Endometrial microvascular endothelial cells (primary cell): ENCODE data around the gene KPTN. TPM values are rescaled to one million over a fixed set of nuclear protein-coding genes. Genes with fewer than 3 reads are reported as not detected.

Experiments used
- in situ Hi-C: cut with HindIII; loops from 2 replicates; pipeline ENCODE4 v1.10.0; 2017; ENCODE audit warnings: low sequenced_read_pairs, low pct_unique_long_range_greater_than_20kb; ENCODE audit errors: inconsistent ontology term
- total RNA-seq: library from RNA; depleted of rRNA; stranded (reverse); fragments of >200 nt; gene quantifications from one replicate; pipeline ENCODE4 v1.2.3, GENCODE V29; 2015; ENCODE audit errors: inconsistent ontology term

The KPTN gene
- total RNA-seq, 1 donor from 2014 or later: 5.0 TPM

DNA sequence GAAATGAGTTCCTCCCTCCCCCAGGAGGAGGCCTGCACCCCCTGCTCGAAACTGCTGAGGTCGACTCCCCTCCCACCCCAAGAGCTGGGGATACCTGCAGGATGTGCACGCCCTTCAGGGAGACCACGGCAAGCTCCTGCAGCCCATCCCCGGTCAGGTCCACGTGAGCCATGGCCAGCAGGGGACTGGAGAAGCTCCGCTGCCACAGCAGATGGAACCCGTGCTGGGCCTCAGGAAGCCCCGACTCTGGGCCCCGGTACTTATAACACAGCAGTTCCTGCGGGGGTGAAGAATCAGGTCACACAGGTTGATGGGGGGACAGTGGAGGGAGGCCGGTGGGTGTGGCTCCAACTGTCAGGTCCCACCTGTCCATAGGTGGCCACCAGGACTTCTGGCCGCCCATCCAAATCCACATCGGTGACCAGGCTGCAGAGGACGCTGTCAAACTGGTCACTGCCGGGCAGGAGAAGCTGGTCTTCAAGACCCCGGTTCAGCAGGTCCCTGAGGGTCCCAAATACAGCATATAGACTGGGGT is 7.5 kb downstream of the KPTN start:
- in situ Hi-C loops: no loop called here

DNA sequence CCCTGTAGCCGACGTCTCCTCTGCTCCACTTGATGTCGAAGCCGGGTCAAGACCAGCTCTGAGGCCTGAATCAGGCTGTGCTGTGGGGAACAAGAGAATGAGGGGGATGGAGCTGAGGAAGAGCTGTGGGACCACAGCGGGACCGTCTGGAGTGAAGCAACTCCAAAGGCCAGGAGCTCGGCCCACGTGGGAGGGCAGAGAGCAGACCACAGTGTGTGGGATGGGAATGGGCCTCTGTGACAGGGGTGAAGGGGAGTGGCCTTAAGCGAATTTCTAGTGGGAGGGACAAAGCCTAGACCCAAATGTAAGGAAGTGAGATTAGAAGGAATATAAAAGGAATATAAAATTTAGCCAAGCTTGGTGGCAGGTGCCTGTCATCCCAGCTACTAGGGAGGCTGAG is 8.6 kb downstream of the KPTN start:
- in situ Hi-C loops: no loop called here

DNA sequence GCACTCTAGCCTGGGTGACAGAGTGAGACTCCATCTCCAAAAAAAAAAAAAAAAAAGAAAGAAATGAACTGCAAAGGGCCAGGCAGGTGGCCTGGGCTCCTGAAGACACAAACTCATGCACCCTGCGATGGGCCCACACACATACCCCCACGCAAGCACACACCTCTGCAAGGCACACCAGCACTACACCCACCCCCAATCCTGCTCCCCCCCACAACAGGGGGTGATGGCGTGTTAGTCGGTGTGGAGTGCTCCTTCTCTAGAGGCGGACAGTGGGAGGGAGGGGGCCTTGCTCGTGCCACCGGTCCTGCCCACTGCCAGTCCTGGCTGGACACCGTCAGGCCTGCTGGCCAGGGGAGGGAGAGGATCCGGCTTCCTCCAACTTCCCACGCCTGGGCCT is 10.7 kb downstream of the KPTN start:
- in situ Hi-C loops: no loop called here

DNA sequence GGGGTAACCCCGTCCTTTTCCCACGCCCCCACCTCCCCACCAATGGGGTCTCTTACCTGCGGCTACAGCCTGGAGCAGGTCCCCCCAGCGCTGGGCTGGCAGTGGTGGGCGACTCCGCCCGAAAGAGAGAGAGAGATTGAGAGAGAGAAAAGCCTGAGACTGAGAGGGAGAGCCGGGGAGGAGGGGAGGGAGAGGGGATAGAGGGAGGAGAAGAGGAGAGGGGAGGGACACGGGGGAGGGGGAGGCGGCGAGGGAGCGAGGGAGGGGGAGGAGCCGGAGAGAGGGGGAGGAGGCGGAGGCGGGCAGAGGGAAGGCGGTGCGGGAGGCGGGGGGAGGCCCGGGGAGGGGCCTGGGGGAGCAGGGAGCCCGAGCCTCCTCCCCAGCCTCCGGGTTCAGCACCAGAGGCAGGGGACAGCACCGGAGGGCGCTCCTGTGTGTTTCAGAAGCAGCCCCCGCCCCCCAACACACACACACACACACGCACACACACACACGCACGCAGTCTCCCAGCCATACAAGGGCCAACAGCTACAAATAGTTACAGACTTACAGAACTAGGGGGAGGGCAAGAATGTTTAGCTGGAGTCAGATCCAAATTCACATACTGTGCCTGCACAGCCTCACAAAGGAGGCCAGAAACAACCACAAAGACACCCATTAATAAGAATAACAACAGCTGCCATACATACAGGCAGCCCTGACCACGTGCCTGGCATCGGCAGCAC is 12.1 kb downstream of the KPTN start, which contains the start of gene SLC8A2:
SLC8A2 (minus strand) TSS at position 161 of the 725 bp plus-strand sequence. CDS start 5,490 bp downstream, outside the sequence.
- in situ Hi-C loops: no loop called here

DNA sequence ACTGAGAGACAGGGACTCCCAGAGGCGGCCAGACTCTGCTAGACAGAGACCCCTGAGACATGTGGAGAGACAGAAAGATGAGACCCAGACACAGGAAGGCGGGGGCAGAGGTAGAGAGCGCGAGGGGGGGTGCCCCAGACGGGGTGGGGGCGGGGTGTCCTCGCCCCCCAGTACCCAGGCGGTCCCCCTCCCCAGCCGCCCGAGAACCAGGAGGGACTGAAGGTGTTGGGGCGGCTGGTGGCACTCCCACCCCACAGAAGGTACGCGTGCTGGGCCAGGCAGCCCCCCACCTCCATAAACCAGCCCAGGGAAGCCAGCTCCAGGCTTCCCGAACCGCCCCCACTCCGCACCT is 12.7 kb downstream of the KPTN start:
- in situ Hi-C loops: no loop called here

DNA sequence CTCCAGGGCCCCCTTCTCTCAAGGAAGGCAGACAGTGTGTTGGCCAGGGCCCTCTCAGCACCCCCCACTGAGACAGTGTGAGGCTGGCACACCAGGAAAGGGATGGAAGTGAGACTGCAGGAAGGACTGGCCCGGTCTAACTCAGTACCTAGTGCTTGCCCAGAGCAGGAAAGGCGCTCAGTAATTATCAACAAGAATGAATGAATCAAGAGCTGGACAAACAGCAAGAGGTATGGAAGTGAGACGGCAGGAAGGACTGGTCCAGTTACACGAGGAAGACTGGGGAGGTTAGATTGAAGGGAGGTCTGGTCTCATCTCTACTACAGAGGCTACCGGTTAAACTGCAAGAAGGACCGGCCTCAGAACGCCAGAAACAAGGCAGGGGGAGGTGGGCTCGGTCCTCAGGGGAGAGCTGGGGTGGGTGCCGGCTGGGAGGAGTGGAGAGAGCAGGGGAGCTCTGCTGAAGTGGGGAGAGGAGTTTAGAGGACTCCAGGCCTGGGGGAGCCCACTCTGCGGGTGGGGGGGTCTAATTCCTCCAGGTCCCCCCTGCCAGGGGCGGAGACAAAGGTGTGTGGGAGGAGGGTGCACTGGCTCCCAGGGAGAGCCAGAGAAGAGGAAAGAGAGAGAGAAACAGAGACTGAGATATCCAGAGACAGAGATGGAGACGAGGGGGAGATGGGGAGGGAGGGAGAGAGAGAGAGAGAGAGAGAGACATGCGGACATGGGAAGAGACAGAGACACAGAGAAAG is 13.4 kb downstream of the KPTN start:
- in situ Hi-C loops: no loop called here

DNA sequence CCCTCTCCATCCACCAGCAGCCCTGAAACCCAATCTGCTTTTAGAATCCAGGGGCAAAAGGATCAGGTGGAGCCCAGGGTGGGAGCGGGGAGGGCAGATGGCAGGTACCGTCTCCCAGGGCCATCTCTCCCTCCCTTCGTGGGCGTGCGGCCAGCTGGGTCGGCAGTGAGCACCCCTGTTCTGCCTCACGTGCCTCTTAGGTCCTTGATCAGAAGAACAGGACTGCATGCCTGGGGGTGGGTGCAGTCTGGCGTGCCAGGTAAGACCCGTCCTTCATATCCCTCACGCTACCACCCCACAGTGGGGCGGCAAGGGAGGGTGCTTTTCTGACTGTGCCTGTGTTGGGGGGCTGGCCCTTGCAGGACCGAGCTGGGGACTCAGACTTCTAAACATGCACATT is 14.3 kb downstream of the KPTN start:
- in situ Hi-C loops: no loop called here

DNA sequence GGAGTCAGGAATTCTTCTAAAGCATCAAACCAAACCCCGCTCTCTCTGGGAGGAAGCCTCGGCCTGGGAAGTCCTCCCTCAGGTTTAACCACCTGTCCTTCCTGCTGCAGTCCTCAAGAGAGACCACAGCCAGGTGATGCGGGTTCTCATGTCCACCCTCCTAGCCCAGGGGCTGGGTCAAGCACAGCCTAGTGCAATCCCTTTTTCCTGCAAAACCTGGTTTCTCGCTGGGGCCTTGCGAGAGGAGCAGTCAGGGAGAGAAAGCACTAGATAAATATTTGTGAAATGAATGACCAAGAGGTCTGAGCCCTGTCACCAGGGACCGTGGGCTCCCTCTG is 14.7 kb downstream of the KPTN start:
- in situ Hi-C loops: no loop called here

DNA sequence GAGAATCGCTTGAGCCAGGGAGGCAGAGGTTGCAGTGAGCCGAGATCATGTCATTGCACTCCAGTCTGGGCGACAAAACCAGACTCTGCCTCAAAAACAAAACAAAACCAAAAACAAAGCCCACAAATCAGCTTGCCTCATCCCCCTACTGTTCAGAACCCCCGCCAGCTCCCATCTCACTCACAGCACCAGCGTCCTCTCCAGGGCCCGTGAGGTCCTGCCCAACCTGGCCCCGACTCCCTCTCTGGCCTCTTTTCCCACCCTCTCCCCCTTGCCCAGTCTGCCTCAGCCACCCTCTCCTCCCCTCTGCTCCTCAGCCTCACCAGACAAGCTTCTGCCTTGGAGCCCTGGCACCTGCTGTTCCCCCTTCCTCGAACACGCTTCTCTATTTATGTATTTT is 16.1 kb downstream of the KPTN start:
- in situ Hi-C loops: no loop called here

DNA sequence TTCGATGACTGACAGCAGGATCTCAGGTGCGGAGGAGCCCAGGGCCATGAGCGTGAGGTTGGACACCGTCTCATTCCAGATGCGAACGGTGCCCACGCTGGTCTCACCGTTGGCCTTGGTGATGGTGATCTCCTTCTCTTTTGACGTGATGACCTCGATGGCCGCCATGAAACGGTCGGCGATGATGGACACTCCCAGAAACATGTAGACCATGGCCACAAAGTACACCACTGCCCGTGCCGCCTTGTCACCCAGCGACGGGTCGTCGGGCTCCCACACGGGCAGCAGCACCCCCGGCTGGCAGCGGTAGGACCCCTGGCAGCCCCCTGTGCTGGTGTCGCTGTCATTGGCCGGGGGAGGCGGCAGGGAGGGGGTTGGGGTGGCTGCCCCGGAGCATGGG is 18.1 kb downstream of the KPTN start:
- in situ Hi-C loops: no loop called here

DNA sequence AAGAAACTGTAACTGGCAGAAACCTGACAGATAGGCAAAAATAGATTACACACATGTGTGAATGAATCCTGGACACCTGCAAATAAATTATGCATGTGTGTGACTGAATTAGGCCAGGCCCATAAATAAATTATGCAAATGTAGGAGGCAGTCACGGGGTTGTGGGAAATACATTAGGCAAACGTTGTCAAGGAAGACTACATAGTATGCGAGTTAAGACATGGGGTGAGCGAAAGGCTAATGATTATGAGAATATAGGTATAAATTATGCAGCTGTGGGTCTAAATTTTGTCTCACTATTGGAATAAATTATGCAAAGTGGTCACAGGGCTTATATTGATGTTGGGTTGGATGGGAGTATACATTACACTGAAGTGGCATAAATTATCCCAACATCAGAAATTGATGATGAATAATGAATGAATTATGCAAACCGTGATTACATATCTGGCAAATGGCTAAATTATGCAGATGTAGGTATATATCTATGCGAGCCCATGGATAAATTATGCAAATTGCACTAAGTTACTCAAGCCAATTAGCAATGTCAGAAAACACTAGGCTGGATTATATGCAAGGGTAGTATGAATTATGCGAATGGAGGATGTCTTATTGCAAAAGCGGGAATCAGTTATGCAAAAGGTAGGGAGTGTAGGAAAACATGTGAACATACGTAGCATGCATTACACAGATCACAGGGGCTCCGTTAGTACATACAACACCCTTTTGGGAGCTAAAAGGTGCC is 19.2 kb downstream of the KPTN start:
- in situ Hi-C loops: no loop called here

DNA sequence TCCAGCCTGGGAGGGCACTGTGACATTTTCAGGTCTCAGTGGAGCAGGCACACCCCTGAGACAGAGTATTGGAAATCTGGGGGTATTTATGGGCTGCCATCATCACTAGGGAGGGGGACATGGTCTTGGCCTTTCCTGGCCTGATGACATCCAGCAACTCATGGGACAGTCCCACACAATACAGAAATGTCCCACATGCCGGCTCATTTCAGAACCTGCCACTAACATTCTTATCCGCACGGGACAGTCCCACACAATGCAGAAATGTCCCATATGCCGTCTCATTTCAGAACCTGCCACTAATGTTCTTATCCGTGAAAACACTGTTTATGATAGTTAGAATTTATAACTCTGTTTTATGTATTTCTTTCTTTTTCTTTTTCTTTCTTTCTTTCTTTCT is 22.1 kb downstream of the KPTN start:
- in situ Hi-C loops: no loop called here

DNA sequence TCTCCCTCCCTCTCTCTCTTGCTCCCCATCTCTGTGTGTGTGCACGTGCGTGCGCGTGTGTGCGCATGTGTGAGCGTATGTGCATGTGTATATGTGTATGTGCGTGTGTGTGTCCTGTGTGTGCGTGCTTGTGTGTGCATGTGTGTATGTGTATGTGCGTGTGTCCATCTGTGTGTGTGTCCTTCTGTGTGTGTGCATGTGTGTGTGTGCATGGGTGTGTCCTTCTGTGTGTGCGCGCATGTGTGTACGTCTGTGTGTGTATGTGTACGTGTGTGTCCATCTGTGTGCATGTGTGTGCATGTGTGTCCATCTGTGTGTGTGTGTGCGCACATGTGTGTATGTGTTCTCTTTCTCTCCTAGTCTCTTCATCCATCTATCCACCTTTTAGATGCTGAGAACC is 24.5 kb downstream of the KPTN start:
- in situ Hi-C loops: no loop called here

DNA sequence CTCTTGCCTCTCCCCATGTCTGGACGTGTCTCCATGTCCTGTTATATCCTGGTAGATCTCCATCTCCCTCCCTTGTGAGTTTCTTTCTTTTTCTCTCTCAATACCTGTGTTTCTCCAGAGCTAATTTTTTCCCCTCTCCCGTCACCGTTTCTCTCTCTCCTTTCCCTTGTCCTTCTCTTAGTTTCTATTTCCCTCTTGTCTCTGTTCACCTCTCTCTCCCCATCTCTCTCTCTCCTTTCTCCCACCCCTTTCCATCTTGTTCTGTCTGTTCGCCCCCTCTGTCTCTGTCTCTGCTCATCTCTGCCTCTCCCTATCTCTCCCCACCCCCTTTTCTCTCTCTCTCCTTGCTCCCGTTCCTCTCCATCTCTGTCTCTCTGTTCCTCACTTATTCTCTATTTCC is 25.3 kb downstream of the KPTN start:
- in situ Hi-C loops: no loop called here

DNA sequence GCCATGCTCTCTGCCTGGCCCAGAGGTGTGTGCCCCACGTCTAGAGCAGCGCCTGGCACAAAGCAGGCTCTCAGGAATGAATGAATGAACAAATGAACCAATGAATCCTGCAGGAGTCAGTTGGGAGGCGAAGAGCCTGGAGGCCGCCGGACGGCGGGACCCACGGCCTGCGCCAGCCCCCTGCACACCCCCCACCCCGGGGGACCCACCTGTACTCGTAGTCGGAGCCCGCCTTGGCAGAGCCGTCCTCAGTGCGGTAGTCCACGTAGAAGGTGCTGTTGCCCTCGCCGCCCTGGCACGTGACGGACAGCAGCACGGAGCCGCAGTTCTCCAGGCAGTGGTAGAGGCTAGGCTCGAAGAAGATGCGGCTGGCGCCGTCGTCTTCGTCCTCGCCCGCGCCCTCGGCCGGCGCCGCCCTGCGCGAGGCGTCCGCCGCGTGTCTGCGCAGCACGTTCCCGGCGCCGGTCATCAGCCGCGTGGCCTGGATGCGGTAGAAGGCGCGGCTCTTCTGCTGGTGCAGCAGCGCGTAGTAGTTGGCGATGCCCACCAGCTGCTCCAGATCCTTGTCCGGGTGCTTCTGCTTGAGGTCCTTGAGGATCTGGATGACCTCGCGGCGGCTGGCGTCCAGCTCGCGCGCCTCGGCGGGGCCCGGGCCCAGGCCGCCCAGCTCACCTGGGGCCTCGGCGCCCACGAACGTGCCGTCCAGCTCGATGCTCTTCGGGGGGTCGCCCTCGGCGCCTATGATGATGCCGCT is 27.1 kb downstream of the KPTN start:
- in situ Hi-C loops: no loop called here

DNA sequence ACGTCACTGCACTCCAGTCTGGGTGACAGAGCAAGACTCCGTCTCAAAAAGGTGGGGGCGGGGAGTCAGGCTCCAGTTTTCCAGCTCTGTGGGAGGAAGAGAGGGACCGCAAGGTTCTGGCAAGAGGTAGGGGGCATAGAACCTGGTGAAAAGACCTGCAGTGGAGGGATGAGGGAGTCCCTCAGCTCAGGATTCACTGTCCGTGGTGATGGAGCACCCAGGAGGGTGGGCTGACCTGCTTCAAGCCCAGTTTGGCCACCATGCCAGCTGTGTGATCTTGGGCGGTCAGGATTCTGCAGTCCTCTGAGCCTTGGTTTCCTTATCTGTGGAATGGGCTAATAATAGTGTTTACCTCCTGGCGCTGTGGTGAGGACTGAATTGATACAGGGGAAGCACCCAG is 33.5 kb downstream of the KPTN start:
- in situ Hi-C loops: no loop called here

DNA sequence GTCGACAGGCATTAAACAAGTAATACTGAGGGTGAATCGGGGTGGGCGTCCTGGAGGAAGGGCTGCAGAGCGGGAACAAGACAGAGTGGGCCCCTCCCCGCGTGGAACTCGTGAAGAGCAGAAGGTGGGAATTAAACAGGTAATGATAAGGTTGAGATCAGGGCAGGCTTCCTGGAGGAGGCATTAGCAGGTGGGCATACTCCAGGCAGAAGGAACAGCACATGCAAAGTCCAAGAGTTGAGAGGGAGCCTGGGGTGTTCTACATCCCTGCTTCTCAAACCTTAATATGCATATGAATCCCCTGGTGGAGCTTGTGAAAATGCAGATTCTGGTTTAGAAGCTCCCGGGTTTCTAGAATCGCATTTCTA is 35.7 kb downstream of the KPTN start:
- in situ Hi-C loops: no loop called here

DNA sequence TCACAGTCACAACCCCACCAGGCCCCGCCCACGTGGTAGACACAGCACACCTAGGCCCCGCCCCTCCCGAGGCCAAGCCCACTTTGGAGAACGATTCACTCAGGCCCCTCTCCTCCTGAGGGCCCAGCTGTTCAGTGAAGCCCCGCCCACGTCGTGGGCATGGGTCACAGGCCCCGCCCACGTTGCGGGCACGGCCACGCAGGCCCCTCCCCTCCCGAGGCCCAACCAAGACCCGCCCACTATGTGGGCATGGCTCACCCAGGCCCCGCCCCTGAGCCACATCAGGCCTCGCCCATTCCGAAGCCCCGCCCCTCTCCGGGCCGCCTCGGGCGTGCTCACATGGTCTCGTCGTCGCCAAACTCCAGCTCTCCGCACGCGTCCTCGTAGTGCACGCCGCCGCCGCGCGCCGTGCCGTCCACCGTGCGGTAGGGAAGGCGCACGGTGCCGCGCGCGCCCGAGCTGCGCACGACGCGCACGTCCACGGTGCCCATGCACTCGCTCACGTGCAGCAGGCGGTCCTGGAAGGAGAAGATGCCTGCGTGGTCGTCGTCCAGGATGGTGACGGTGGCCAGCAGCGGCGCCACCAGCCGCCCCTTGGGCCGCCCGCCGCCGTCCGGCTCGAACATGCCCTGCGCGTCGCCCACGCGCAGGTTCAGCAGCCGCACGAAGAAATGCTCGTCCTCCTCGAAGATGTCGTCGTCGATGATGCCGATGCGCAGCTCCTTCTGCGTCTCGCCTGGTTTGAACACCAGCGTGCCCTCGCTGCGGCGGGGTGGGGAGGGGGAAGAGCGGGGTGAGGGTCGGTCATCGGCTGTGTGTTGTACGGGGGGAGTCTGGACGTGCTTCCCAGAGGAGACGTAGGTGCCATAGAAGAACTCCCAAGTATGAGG is 36.3 kb downstream of the KPTN start:
- in situ Hi-C loops: no loop called here
